Measurements from ENCODE around the gene OXA1L.
"Not testable (repeated sequence)": the region's sequence is repeated elsewhere in the genome, so short reads cannot be mapped to it uniquely, and the experiment has no call there.

OXA1L gene

DNA sequence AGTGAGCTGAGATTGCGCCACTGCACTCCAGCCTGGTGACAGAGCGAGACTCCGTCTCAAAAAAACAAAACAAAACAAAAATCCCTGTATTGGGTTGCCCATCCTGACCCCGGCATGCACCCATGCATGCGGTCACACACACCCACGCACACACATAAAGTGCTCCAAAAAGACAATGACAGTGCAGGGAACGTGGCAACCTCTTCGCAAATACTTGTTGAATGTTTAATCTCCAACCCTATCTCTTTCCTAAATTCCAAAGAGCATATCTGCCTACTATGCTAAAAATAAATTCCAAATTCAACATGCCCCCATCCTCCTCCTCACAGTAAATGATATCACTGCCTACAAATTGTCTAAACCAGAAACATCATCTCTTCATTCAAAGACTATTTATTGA lies 35.2 kb downstream of the OXA1L start:
- DNase-seq = no peak

DNA sequence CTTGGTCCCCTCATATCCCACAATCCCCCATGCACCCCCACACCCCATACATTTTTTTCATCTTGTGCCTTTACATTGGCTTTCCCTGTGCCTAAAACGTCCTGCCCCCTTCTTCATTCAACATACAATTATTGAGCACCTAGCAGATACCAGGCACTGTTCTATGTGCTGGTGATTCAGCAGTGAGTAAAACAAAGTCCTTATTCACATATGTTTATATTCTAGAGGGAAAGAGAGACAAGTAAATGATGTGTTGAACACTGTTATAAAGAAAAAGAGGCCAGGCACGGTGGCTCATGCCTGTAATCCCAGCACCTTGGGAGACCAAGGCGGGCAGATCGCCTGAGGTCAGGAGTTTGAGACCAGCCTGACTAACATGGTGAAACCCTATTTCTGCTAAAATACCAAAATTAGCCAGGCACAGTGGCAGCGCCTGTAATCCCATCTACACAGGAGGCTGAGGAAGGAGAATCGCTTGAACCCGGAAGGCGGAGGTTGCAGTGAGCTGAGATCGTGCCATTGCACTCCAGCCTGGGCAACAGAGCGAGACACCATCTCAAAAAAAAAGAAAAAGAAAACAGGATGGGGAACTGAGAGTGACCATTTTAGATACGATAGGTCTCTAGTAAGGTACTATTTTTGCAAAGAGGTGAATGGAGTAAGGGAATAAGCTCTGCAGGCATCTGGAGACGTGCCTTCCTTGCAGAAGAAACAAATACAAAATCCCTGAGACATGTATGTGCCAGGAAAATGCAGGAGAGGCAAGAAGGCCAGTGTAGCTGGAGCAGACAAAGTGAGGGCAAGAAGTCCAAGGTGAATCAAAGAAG lies 36.6 kb downstream of the OXA1L start:
- DNase-seq = no peak

DNA sequence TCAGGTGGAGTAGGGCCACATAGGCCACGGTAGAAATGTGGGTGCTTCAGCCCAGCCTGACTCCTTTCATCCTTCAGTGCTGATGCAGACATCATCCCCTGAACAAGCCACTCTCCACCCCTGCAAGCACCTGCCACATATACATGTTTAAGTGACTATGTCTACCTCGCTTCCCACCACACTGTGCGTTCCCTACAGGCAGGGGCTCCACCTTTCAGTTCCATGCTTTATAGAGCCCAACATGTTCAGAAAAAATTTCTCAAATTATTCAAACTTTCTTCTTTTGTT lies 37.1 kb downstream of the OXA1L start:
- DNase-seq = no peak

DNA sequence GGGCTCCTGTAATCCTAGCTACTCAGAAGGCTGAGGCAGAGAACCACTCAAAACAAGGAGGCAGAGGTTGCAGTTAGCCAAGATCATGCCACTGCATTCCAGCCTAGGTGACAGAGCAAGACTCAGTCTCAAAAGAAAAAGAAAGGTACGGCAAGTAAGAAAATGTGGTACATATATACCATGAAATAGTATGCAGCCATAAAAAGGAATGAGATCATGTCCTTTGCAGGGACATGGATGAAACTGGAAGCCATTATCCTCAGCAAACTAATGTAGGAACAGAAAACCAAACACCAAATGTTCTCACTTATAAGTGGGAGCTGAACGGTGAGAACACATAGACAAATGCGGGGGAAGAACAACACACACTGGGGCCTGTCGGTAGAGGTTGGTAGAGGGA lies 38.7 kb downstream of the OXA1L start:
- not testable (repeated sequence) for DNase-seq

GRCh38 chr14:22807432-22808087 lies 41.1 kb downstream of the OXA1L start:
- no peak for DNase-seq

DNA sequence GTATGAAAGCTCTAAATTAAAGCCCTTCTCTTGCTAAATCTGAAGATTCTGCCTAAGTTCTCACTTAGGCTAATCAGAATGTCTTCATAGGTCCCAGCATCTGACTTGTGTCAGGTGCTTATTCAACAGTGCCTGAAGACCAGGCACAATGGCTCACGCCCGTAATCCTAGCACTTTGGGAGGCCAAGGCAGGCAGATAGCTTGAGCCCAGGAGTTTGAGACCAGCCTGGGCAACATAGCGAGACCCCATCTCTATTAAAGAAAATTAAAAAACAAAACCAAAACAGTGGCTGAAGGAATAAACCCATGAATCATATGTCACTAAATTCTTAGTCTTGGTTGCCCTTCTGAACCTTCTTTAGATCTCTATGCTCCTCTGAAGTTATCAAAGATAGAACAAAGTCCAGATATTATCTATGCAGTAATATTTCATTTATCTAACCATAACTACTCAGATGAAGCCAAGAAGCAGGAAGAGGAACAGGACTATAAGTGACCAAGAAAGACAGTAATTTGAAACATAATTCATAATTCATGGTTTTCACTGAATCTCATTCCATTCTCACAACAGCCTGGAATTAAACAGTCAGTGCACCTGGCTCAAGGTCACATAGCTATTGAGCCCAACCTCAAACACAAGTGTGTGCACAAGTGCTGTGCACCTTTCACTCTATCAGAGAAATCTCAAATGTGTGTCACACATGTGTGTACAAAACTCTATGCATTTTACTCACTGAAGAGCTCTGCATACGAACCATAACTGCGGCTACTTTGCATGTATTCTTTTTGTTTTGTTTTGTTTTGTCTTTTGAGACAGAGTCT lies 42.1 kb downstream of the OXA1L start:
- no peak for DNase-seq

GRCh38 chr14:22811722-22812121 lies 45.2 kb downstream of the OXA1L start:
- DNase-seq = no peak

DNA sequence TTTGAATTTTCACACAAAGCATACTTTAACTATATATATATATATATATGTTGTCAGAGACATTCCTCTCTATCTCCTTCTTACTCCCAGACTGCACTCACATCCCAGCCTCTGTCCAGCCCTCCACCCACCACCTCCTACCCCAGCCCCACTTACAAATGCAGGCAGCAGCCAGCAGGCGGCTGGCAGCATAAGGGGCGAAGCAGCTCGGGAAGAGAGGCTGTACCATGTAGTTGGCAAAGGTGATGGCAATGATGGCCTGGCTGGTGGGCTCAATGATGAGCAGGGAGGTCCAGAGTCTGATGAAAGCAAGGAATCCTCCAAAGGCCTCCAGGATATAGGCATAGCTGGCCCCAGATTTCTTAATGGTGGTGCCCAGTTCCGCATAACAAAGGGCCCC lies 46.3 kb downstream of the OXA1L start:
- no peak for DNase-seq

GRCh38 chr14:22813145-22813544 lies 46.7 kb downstream of the OXA1L start:
- DNase-seq = no peak

GRCh38 chr14:22814373-22814772 lies 47.9 kb downstream of the OXA1L start:
- no peak for DNase-seq

- DNase-seq = no peak
Observed at GRCh38 chr14:22814941-22815713, 48.6 kb downstream of the OXA1L start, which contains the start of gene SLC7A7. TSS of gene SLC7A7 (minus strand) at chr14:22815435. CDS start at chr14:22813398, 2,037 bp downstream.

DNA sequence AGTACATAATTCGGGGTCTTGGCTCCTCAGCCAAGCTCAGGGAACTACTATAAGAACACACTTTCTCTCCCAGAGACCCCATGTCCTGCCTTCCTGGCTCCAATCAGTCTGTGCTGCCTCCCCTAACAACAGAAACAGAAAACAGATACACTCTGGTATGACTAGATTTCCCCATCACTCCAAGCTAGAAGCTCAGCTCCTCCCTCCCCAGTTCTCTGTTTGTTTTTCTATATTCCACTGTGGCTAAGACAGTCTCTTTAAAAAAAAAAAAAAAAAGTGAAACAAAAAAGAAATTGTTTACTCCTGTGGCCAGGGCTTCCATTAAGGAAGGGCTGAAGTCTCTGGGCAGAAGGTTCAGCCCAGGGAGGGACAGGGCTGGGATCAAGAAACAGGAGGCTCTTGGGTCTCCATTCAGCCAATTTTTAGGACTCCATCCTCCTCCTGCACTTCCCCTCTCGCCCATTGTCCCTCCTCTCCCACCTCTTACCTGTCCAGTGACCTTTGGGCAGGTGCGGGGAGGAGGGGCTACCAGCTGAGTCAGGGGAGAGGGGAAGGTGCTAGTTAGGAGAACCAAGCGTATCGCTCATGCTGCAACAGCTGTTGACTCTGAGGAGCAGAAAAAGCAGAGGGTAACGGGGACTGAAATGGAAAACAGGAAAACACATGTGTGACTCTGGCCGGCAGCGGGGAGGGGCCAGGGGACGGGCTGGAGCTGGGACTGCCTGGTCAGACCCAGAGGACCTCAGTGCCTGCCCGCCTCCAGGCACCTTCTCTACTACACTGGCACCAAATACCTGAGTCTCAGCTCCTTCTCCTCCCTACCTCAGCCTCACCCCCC lies 52.9 kb downstream of the OXA1L start:
- no peak for DNase-seq

GRCh38 chr14:22820731-22821130 lies 54.2 kb downstream of the OXA1L start:
- no peak for DNase-seq

GRCh38 chr14:22821193-22822015 lies 54.9 kb downstream of the OXA1L start:
- no peak for DNase-seq

GRCh38 chr14:22822016-22822570 lies 55.6 kb downstream of the OXA1L start:
- DNase-seq = no peak

All from activated effector memory CD4-positive, alpha-beta T cell treated with Interleukin-2 at 50 U/mL for 16 hours (primary cell).